Left lung (tissue), 10 donors: ENCODE data around the gene PIR. TPM values are rescaled to one million over a fixed set of nuclear protein-coding genes. Genes with fewer than 3 reads are reported as not detected.
A peak's percentile ranks its signal among the peaks of the same experiment; 100 is the strongest.

Source experiments
- ATAC-seq: fragments of 200-7000 bp; cut with Tn5 transposase; one replicate; pipeline ENCODE4 v1.9.1; 2020; ENCODE audit warnings: moderate library complexity
- DNase-seq, 4 donors: peaks; one replicate each; pipeline ENCODE4 v3.0.0-alpha.2; 2013 to 2020
- H3K27ac ChIP-seq, 2 donors: fragments of 200-600 bp; sonication (generic) in 1 of 2; one replicate each; pipeline versions ENCODE4 v1.5.0 to v1.8.0; 2020 to 2021
- H3K27me3 ChIP-seq, 2 donors: fragments of 200-600 bp; sonication (generic) in 1 of 2; one replicate each; pipeline versions ENCODE4 v1.5.0 to v1.8.0; 2020 to 2021
- H3K36me3 ChIP-seq, 2 donors: fragments of 200-600 bp; sonication (generic) in 1 of 2; one replicate each; pipeline versions ENCODE4 v1.5.0 to v1.8.0; 2020 to 2021
- H3K4me1 ChIP-seq, 2 donors: fragments of 200-600 bp; one replicate each; pipeline ENCODE4 v1.8.0; 2021
- H3K4me3 ChIP-seq, 2 donors: fragments of 200-600 bp; sonication (generic) in 1 of 2; one replicate each; pipeline versions ENCODE4 v1.5.0 to v1.8.0; 2020 to 2021; ENCODE audit warnings: mild to moderate bottlenecking in 1 of 2
- H3K9me3 ChIP-seq, 2 donors: fragments of 200-600 bp; sonication (generic) in 1 of 2; one replicate each; pipeline versions ENCODE4 v1.5.0 to v1.8.0; 2020 to 2021
- intact Hi-C, 2 donors: fragments of 100-400 bp; cut with DNase I; formaldehyde crosslinking; loops; one replicate each; pipeline versions ENCODE4 v1.11.2 to v1.14.2; 2022
- polyA plus RNA-seq, 6 donors: library from polyadenylated mRNA; unstranded; fragments of 120-200 nt; gene quantifications; one replicate each; pipeline ENCODE4 v1.2.1, GENCODE V29; 2013; ENCODE audit not compliant: insufficient read length in 6 of 6
- total RNA-seq, 2 donors: library from RNA; stranded (reverse); fragmentation: NEBNext Ultra II Directional; extraction: Animal tissue kit (Norgen Biotek cat#: 25700); gene quantifications; one replicate each; pipeline ENCODE4 v1.2.1, GENCODE V29; 2021
- TF ChIP-seq, protein P1 (sequence below), 2 donors: fragments of 200-600 bp; sonication (generic) in 1 of 2; IDR thresholded peaks; one replicate each; pipeline versions ENCODE4 v1.5.0 to v1.8.0; 2021; ENCODE audit warnings: antibody characterized with exemption in 2 of 2
- donor health status: DM: no; HTN: yes; CAD: no.
- donor health status: DM: no; HTN: no; CAD: no.

The PIR gene
- total and polyA plus RNA-seq, 8 donors: 8.0 to 32.7 (median 10.5) TPM

DNA sequence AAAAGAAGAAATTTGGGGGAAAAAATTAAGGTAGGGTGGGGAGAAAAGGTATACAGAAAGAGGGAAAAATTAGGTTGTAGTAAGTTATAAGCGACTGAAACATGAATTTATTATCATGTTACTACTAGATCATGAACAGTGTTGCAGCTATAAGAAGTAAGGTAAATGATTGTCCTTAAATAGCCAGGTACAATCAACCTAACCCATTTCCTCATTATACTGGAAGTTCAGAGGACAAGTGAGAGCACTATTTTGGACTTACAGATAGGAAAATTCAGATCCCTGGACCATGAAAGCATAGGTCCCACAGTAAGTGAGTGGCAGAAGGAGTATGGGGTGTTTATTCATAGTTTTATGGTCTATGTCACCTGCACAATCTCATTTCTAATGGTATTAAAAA lies 23.5 kb downstream of the PIR start:
- no peak overlapping the region for H3K27ac ChIP-seq
- ATAC-seq: no peak
- DNase-seq: no peak
- peaks cover 0 to 6% of the 10 kb centered on the region in 2 donors for H3K27me3 ChIP-seq
- TF ChIP-seq, protein P1, sequence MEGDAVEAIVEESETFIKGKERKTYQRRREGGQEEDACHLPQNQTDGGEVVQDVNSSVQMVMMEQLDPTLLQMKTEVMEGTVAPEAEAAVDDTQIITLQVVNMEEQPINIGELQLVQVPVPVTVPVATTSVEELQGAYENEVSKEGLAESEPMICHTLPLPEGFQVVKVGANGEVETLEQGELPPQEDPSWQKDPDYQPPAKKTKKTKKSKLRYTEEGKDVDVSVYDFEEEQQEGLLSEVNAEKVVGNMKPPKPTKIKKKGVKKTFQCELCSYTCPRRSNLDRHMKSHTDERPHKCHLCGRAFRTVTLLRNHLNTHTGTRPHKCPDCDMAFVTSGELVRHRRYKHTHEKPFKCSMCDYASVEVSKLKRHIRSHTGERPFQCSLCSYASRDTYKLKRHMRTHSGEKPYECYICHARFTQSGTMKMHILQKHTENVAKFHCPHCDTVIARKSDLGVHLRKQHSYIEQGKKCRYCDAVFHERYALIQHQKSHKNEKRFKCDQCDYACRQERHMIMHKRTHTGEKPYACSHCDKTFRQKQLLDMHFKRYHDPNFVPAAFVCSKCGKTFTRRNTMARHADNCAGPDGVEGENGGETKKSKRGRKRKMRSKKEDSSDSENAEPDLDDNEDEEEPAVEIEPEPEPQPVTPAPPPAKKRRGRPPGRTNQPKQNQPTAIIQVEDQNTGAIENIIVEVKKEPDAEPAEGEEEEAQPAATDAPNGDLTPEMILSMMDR (IDR thresholded peaks at IDR 0.05): no peak
- H3K4me1 ChIP-seq: peaks cover 0 to 4% of the 10 kb centered on the region in 2 donors
- intact Hi-C loops: loop anchor here in 1 of 2 donors (5.0 kb wide), 1 partner anchor 122 kb away; no protein-coding TSS in a partner anchor
- no peak overlapping the region for H3K4me3 ChIP-seq
- H3K36me3 ChIP-seq: no peaks in the 10 kb centered on the region
- H3K9me3 ChIP-seq: no peaks in the 10 kb centered on the region

DNA sequence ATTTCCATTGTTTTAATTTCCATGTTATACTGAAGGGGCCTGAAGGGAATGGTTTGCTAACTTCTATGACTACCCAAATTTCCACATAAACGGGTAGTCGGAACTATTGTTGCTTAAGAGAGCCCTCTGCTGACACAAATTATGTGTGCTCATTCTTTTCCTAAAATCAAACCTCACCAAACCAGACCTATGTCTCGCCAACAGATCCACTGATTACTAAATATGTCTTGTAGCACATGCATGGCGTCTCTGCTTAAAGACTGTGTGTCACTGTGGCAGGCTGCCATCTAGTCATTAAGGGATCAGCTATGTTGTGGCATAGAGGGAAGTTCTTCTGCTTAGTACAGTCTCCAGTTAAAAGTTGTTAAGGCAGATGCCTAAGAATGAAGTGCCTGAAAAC lies 25.1 kb downstream of the PIR start:
- no peaks in the 10 kb centered on the region for H3K36me3 ChIP-seq
- peaks cover 0 to 16% of the 10 kb centered on the region in 2 donors for H3K27me3 ChIP-seq
- no peak overlapping the region for H3K4me3 ChIP-seq
- no peaks in the 10 kb centered on the region for H3K9me3 ChIP-seq
- no peak overlapping the region for H3K27ac ChIP-seq
- peak in 2 of 4 donors; percentile 47 to 63 for DNase-seq
- intact Hi-C loops: loop anchor here in 1 of 2 donors (5.0 kb wide), 1 partner anchor 121 kb away; no protein-coding TSS in a partner anchor
- peaks cover 0 to 4% of the 10 kb centered on the region in 2 donors for H3K4me1 ChIP-seq
- ATAC-seq: peak; percentile 67
- TF ChIP-seq, protein P1 (IDR thresholded peaks at IDR 0.05): peak in 1 of 2 donors; percentile 40

DNA sequence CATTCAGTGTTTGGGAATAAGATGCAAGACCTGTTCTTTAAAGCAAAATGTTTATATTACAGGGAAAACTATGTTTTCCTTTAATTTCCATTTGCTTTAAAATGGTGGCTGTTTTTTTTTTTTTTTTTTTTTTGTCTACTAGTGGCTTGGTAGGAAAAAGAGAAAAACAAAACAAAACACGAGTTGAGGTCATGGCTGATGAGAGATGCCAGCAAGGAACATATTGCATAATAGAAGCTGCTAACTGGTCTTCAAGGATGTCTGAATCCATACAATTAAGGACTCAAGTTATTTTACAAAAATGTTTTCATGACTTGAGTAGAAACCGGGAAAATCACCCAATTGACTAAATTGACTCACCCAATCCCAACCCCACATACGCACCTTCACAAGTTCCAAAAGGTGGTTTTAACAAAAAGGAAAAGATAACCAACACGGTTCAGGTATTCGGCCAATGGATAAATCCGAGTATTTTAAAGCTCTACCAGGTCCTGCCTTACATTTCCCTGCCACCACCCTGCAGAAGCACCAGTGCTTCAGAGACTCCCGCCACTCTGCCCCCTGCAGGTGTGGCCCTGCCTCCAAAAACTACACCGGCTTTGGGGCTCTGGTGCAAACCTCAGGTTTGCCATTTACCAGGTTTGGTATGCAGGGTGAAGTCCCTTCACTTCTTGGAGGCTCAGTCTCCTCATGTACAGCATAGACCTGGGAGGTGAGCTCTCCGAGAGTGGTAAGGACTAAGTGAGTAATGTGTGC lies 27.1 kb downstream of the PIR start:
- DNase-seq (no peak), ATAC-seq (peak; percentile 15)
- TF ChIP-seq, protein P1 (IDR thresholded peaks at IDR 0.05): no peak
- H3K27me3 ChIP-seq: peaks cover 0 to 17% of the 10 kb centered on the region in 2 donors
- H3K36me3 ChIP-seq: no peaks in the 10 kb centered on the region
- no peak overlapping the region for H3K27ac ChIP-seq
- H3K4me1 ChIP-seq: peaks cover 0 to 4% of the 10 kb centered on the region in 2 donors
- H3K4me3 ChIP-seq: no peak overlapping the region
- intact Hi-C loops: loop anchor here in 1 of 2 donors (5.0 kb wide), 1 partner anchor 119 kb away; no protein-coding TSS in a partner anchor
- no peaks in the 10 kb centered on the region for H3K9me3 ChIP-seq

DNA sequence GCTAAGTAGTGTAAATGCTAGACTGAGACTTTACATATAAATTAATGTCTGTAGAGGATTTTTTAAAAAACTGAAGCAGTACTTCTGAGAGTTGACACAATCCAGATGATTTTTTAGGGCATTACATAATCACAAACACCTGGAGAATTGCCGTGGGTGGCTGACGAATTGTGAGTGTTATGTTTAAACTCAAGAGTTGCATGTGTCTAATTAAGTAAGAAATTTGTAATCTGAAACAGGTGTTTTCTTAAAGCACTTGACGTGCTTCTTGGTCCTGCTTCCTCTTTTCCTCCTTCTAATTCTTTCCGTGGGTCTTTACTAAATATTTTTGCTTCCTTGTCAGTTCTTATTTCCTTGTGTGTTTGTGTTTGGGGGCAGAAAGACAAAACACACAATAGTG lies 27.8 kb downstream of the PIR start:
- H3K4me3 ChIP-seq: no peak overlapping the region
- H3K27ac ChIP-seq: no peak overlapping the region
- no peaks in the 10 kb centered on the region for H3K9me3 ChIP-seq
- peak; percentile 42 for ATAC-seq
- H3K27me3 ChIP-seq: peaks cover 0 to 17% of the 10 kb centered on the region in 2 donors
- peaks cover 0 to 4% of the 10 kb centered on the region in 2 donors for H3K4me1 ChIP-seq
- intact Hi-C loops: loop anchor here in 1 of 2 donors (5.0 kb wide), 1 partner anchor 118 kb away; no protein-coding TSS in a partner anchor
- H3K36me3 ChIP-seq: no peaks in the 10 kb centered on the region
- DNase-seq: no peak
- TF ChIP-seq, protein P1 (IDR thresholded peaks at IDR 0.05): no peak

DNA sequence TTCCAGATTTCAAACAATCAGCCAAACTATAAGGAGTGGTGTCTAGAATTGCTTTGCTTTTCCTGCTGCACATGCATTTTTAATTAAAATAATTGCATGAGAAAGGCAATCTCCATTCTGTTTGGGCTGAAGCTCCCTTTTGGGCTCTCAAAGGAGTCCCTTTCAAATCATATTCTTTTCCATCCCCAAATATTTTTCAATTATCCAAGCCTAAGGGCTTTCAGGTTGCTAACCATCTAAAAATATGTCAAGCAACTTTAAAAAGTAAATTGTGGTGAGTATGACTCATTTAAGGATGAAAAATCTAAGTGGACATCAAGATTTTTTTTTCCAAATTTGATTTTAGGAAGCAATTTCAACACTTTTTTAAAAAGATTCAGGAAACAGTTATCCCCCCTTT lies 28.4 kb downstream of the PIR start:
- DNase-seq: no peak
- Histone ChIP-seq H3K27ac (no peak overlapping the region), H3K9me3 (no peaks in the 10 kb centered on the region), H3K4me3 (no peak overlapping the region), H3K27me3 (peaks cover 0 to 17% of the 10 kb centered on the region in 2 donors), H3K36me3 (no peaks in the 10 kb centered on the region), H3K4me1 (peaks cover 0 to 4% of the 10 kb centered on the region in 2 donors)
- no peak for ATAC-seq
- intact Hi-C loops: loop anchor here in 1 of 2 donors (5.0 kb wide), 1 partner anchor 117 kb away; no protein-coding TSS in a partner anchor
- TF ChIP-seq, protein P1 (IDR thresholded peaks at IDR 0.05): no peak
